Transverse colon (tissue), 4 donors: ENCODE data around the gene TRPC6. TPM values are rescaled to one million over a fixed set of nuclear protein-coding genes. Genes with fewer than 3 reads are reported as not detected.

Source experiments
- DNase-seq: peaks from one replicate; pipeline ENCODE4 v3.0.0-alpha.2; 2019
- H3K27ac ChIP-seq, 4 donors: fragments of 200-600 bp; sonication (generic); 2 replicates each; pipeline ENCODE4 v1.5.1; 2016 to 2018; ENCODE audit warnings: inconsistent platforms in 4 of 4
- H3K27me3 ChIP-seq: fragments of 200-600 bp; sonication (generic); 2 replicates; pipeline ENCODE4 v1.5.1; 2017; ENCODE audit warnings: inconsistent platforms
- H3K36me3 ChIP-seq, 4 donors: fragments of 200-600 bp; sonication (generic); 2 replicates each; pipeline ENCODE4 v1.5.1; 2017 to 2019; ENCODE audit warnings: inconsistent platforms in 4 of 4
- H3K4me1 ChIP-seq, 4 donors: fragments of 200-600 bp; sonication (generic); 2 replicates each; pipeline ENCODE4 v1.5.1; 2017 to 2020; ENCODE audit warnings: inconsistent platforms in 4 of 4
- H3K4me3 ChIP-seq, 4 donors: fragments of 200-600 bp; sonication (generic); 1 replicate in 1 of 4; 2 replicates in 3 of 4; pipeline versions ENCODE4 v1.5.1 to v1.6.1; 2017 to 2019; ENCODE audit warnings: inconsistent platforms in 4 of 4
- H3K9me3 ChIP-seq, 2 donors: fragments of 200-600 bp; sonication (generic); 2 replicates each; pipeline ENCODE4 v1.5.1; 2017 to 2019; ENCODE audit warnings: inconsistent platforms in 2 of 2
- CTCF ChIP-seq, 5 experiments: fragments of 200-600 bp in 3 of 5; fragments of 450-650 bp in 2 of 5; sonication (generic) in 3 of 5; IDR thresholded peaks; 1 replicate in 2 of 5; 2 replicates in 3 of 5; pipeline ENCODE4 v1.5.1; 2016 to 2017; ENCODE audit warnings: antibody characterized with exemption in 5 of 5, inconsistent platforms in 3 of 5, mild to moderate bottlenecking in 2 of 5, moderate library complexity in 1 of 5
- EP300 ChIP-seq: sonication (generic); formaldehyde crosslinking; IDR thresholded peaks from one replicate; pipeline ENCODE4 v1.6.1; 2017; ENCODE audit warnings: antibody characterized with exemption, low read depth
- POLR2A ChIP-seq: fragments of 450-650 bp; IDR thresholded peaks from one replicate; pipeline ENCODE4 v1.6.1; 2016; ENCODE audit warnings: antibody characterized with exemption, mild to moderate bottlenecking, moderate library complexity
- POLR2AphosphoS5 ChIP-seq, 3 donors: sonication (generic); formaldehyde crosslinking; IDR thresholded peaks; one replicate each; pipeline ENCODE4 v1.6.1; 2016; ENCODE audit warnings: antibody characterized with exemption in 3 of 3
- WGBS, 2 donors: methylation state at CpG; one replicate each; pipeline ENCODE4 v1.1.5; 2018; ENCODE audit warnings: low coverage in 1 of 2; 5-methylcytosine and 5-hydroxymethylcytosine counted together
- in situ Hi-C, 4 donors: fragments of 200-750 bp; cut with MboI; loops; one replicate each; pipeline versions ENCODE4 v1.15.0 to v1.15.1; 2017; ENCODE audit warnings: low sequenced_read_pairs in 3 of 4, low pct_ligation_motif_present in 1 of 4, low pct_unique_long_range_greater_than_20kb in 1 of 4
- intact Hi-C: fragments of 100-400 bp; cut with DNase I; formaldehyde crosslinking; loops from one replicate; pipeline ENCODE4 v1.15.1; 2023; ENCODE audit warnings: low total_unique reads
- total RNA-seq, 4 donors: library from RNA; depleted of rRNA; stranded (reverse); fragments of >200 nt; gene quantifications; one replicate each; pipeline ENCODE4 v1.1.0, GENCODE V29; 2016

The TRPC6 gene
- total RNA-seq, 4 donors from 2014 or later = 1.4 to 15.9 (median 3.1) TPM; not detected in 1

DNA sequence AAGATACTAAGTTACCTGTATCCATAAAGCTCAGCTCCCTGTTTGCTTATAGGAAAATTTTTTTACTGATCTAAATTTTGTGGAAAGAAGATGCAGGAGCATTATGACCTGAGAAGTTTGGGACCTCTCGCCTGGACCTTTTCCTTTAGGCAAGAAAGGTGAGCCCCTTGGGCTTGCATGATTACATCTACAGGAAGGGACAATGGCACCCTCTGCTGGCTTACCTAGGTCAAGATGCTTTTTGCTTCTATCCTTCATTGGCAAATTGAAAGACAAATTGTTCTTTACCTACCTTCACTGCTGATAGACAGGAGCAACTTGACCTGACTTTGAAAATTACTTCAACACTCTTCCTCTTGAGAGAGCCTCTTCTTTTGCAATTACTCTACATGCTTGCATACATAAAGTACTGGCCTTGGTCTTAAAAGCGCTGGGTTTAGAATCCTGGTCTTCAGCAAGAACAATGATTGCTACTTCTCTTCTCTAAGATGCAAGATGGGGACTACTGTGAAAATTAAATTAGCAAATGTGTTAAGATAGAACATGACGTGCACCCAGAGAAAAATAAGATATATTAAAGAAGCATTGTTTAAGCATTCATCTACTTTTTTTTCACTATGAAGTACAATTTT is 147.2 kb downstream of the TRPC6 start:
- TF ChIP-seq CTCF (IDR thresholded peaks at IDR 0.05) (peak; percentile 44 to 56 (median 52)), EP300 (no peak)
- Histone ChIP-seq H3K9me3 (no peaks in the 10 kb centered on the region), H3K4me3 (no peak overlapping the region), H3K27me3 (no peaks in the 10 kb centered on the region), H3K36me3 (no peaks in the 10 kb centered on the region), H3K27ac (no peak overlapping the region), H3K4me1 (no peaks in the 10 kb centered on the region)
- intact Hi-C loops = no loop called here
- in situ Hi-C loops = loop anchor here in 2 of 4 donors (25.0 kb wide), 2 partner anchors 401 to 576 kb away; no protein-coding TSS in a partner anchor
- 56 to 59% methylated on average over 3 of the region's 3 CpGs for WGBS, 2 donors
- DNase-seq = peak; percentile 34

GRCh38 chr11:101435408-101435973 is 148.3 kb downstream of the TRPC6 start:
- no peak overlapping the region for H3K27ac ChIP-seq
- intact Hi-C loops (no loop called here), in situ Hi-C loops (loop anchor here in 2 of 4 donors (25.0 kb wide), 2 partner anchors 402 to 577 kb away; no protein-coding TSS in a partner anchor)
- H3K27me3 ChIP-seq = no peaks in the 10 kb centered on the region
- peaks cover 0 to under 1% (median under 1%) of the 10 kb centered on the region in 4 donors for H3K4me1 ChIP-seq
- WGBS, 2 donors = 72 to 82% methylated on average over 3 of the region's 3 CpGs
- H3K9me3 ChIP-seq = no peaks in the 10 kb centered on the region
- H3K4me3 ChIP-seq = no peak overlapping the region
- no peak for DNase-seq
- H3K36me3 ChIP-seq = no peaks in the 10 kb centered on the region
- TF ChIP-seq POLR2AphosphoS5 (IDR thresholded peaks at IDR 0.05) (no peak), POLR2A (no peak), CTCF (IDR thresholded peaks at IDR 0.05) (no peak), EP300 (no peak)

GRCh38 chr11:101434026-101434643 is 149.7 kb downstream of the TRPC6 start:
- in situ Hi-C loops (loop anchor here in 2 of 4 donors (25.0 kb wide), 2 partner anchors 403 to 578 kb away; no protein-coding TSS in a partner anchor), intact Hi-C loops (no loop called here)
- DNase-seq = no peak

More at GRCh38 chr11:101434026-101434643, 149.7 kb downstream of the TRPC6 start:
- TF ChIP-seq POLR2AphosphoS5 (IDR thresholded peaks at IDR 0.05) (no peak), EP300 (no peak), POLR2A (no peak), CTCF (IDR thresholded peaks at IDR 0.05) (no peak)
- Histone ChIP-seq H3K9me3 (no peaks in the 10 kb centered on the region), H3K27ac (no peak overlapping the region), H3K4me1 (peaks cover 4 to 14% (median 9%) of the 10 kb centered on the region in 4 donors), H3K4me3 (no peak overlapping the region), H3K36me3 (no peaks in the 10 kb centered on the region), H3K27me3 (no peaks in the 10 kb centered on the region)
- WGBS, 2 donors = 53 to 65% methylated on average over 3 of the region's 3 CpGs
